ENCODE data around the gene NAV2. TPM values are rescaled to one million over a fixed set of nuclear protein-coding genes. Genes with fewer than 3 reads are reported as not detected.

Gene NAV2
- total RNA-seq, 1 donor from 2014 or later: 31.4 TPM

GRCh38 chr11:19828382-19829108 is 115.9 kb downstream of the NAV2 start:
- no peaks in the 10 kb centered on the region for H3K9me3 Mint-ChIP-seq (ENCODE audit: unreplicated experiment)
- H3K4me3 Mint-ChIP-seq (ENCODE audit: unreplicated experiment): no peak overlapping the region
- no peaks in the 10 kb centered on the region for H3K27me3 Mint-ChIP-seq (ENCODE audit: unreplicated experiment)
- TF ChIP-seq CTCF (IDR thresholded peaks at IDR 0.05): no peak
- H3K36me3 Mint-ChIP-seq (ENCODE audit: unreplicated experiment): peaks cover 7% of the 10 kb centered on the region
- no peak overlapping the region for H3K27ac Mint-ChIP-seq (ENCODE audit: unreplicated experiment)
- H3K4me1 Mint-ChIP-seq (ENCODE audit: unreplicated experiment): no peaks in the 10 kb centered on the region
- DNase-seq (ENCODE audit: extremely low spot score, unreplicated experiment): no peak

- Mint-ChIP-seq H3K27ac (ENCODE audit: unreplicated experiment) (no peak overlapping the region), H3K4me1 (ENCODE audit: unreplicated experiment) (no peaks in the 10 kb centered on the region), H3K27me3 (ENCODE audit: unreplicated experiment) (no peaks in the 10 kb centered on the region), H3K4me3 (ENCODE audit: unreplicated experiment) (no peak overlapping the region), H3K9me3 (ENCODE audit: unreplicated experiment) (no peaks in the 10 kb centered on the region), H3K36me3 (ENCODE audit: unreplicated experiment) (peaks cover 14% of the 10 kb centered on the region)
- TF ChIP-seq CTCF (IDR thresholded peaks at IDR 0.05): no peak
- no peak for DNase-seq (ENCODE audit: extremely low spot score, unreplicated experiment)
Observed at GRCh38 chr11:19829109-19829837, 116.6 kb downstream of the NAV2 start.

GRCh38 chr11:19832086-19832750 is 119.6 kb downstream of the NAV2 start:
- no peaks in the 10 kb centered on the region for H3K4me1 Mint-ChIP-seq (ENCODE audit: unreplicated experiment)
- no peak overlapping the region for H3K27ac Mint-ChIP-seq (ENCODE audit: unreplicated experiment)
- H3K4me3 Mint-ChIP-seq (ENCODE audit: unreplicated experiment): no peak overlapping the region

GRCh38 chr11:19832901-19833300 is 120.3 kb downstream of the NAV2 start:
- Mint-ChIP-seq H3K27me3 (ENCODE audit: unreplicated experiment) (no peaks in the 10 kb centered on the region), H3K4me3 (ENCODE audit: unreplicated experiment) (no peak overlapping the region), H3K27ac (ENCODE audit: unreplicated experiment) (no peak overlapping the region), H3K4me1 (ENCODE audit: unreplicated experiment) (peaks cover 1% of the 10 kb centered on the region), H3K36me3 (ENCODE audit: unreplicated experiment) (peaks cover 22% of the 10 kb centered on the region), H3K9me3 (ENCODE audit: unreplicated experiment) (no peaks in the 10 kb centered on the region)
- no peak for TF ChIP-seq CTCF (IDR thresholded peaks at IDR 0.05)
- DNase-seq (ENCODE audit: extremely low spot score, unreplicated experiment): no peak

More at GRCh38 chr11:19832086-19832750, 119.6 kb downstream of the NAV2 start:
- no peak for TF ChIP-seq CTCF (IDR thresholded peaks at IDR 0.05)
- H3K36me3 Mint-ChIP-seq (ENCODE audit: unreplicated experiment): peaks cover 22% of the 10 kb centered on the region
- no peaks in the 10 kb centered on the region for H3K9me3 Mint-ChIP-seq (ENCODE audit: unreplicated experiment)
- DNase-seq (ENCODE audit: extremely low spot score, unreplicated experiment): no peak
- H3K27me3 Mint-ChIP-seq (ENCODE audit: unreplicated experiment): no peaks in the 10 kb centered on the region

GRCh38 chr11:19834771-19835170 is 122.1 kb downstream of the NAV2 start:
- TF ChIP-seq CTCF (IDR thresholded peaks at IDR 0.05): no peak
- H3K9me3 Mint-ChIP-seq (ENCODE audit: unreplicated experiment): no peaks in the 10 kb centered on the region
- peaks cover 26% of the 10 kb centered on the region for H3K36me3 Mint-ChIP-seq (ENCODE audit: unreplicated experiment)
- no peak for DNase-seq (ENCODE audit: extremely low spot score, unreplicated experiment)
- no peaks in the 10 kb centered on the region for H3K27me3 Mint-ChIP-seq (ENCODE audit: unreplicated experiment)
- no peak overlapping the region for H3K27ac Mint-ChIP-seq (ENCODE audit: unreplicated experiment)
- H3K4me3 Mint-ChIP-seq (ENCODE audit: unreplicated experiment): no peak overlapping the region
- H3K4me1 Mint-ChIP-seq (ENCODE audit: unreplicated experiment): peaks cover 4% of the 10 kb centered on the region

Data from osteocyte (in vitro differentiated cells).